Skeletal muscle satellite cell (primary cell): ENCODE data around the gene ITGB3.

ENCODE experiments used
- H3K27me3 ChIP-seq: 2 replicates; pipeline ENCODE4 v1.7.0; 2013; ENCODE audit warnings: low read length; ENCODE audit not compliant: control insufficient read depth, insufficient read depth
- H3K36me3 ChIP-seq: 2 replicates; pipeline ENCODE4 v1.7.0; 2013; ENCODE audit warnings: mild to moderate bottlenecking, control low read depth, low read length; ENCODE audit not compliant: insufficient read depth
- H3K4me1 ChIP-seq: 2 replicates; pipeline ENCODE4 v1.7.0; 2013; ENCODE audit warnings: low read length; ENCODE audit not compliant: control insufficient read depth, insufficient read depth
- H3K4me2 ChIP-seq: 2 replicates; pipeline ENCODE4 v1.7.0; 2013; ENCODE audit warnings: mild to moderate bottlenecking, low read length
- H3K4me3 ChIP-seq: 2 replicates; pipeline ENCODE4 v1.7.0; 2013; ENCODE audit warnings: low read length
- H3K9ac ChIP-seq: 2 replicates; pipeline ENCODE4 v1.7.0; 2013; ENCODE audit warnings: mild to moderate bottlenecking, low read depth, low read length, moderate library complexity
- H3K9me3 ChIP-seq: replicated peaks from 2 replicates; pipeline ENCODE4 v1.7.0; 2013; ENCODE audit warnings: mild to moderate bottlenecking, control low read depth, low read length

Gene ITGB3

GRCh38 chr17:47237841-47238240, 15.8 kb upstream of the ITGB3 start:
- Histone ChIP-seq H3K9me3 (no peaks in the 10 kb centered on the region), H3K4me2 (no peak overlapping the region), H3K4me1 (peaks cover 19% of the 10 kb centered on the region), H3K36me3 (no peaks in the 10 kb centered on the region), H3K27me3 (no peaks in the 10 kb centered on the region), H3K9ac (no peak overlapping the region), H3K4me3 (no peak overlapping the region)

GRCh38 chr17:47238321-47239010, 15.2 kb upstream of the ITGB3 start:
- no peaks in the 10 kb centered on the region for H3K9me3 ChIP-seq
- no peak overlapping the region for H3K4me3 ChIP-seq
- no peaks in the 10 kb centered on the region for H3K27me3 ChIP-seq
- H3K9ac ChIP-seq = no peak overlapping the region
- H3K4me2 ChIP-seq = no peak overlapping the region
- H3K36me3 ChIP-seq = no peaks in the 10 kb centered on the region
- H3K4me1 ChIP-seq = peaks cover 19% of the 10 kb centered on the region

- Histone ChIP-seq H3K27me3 (no peaks in the 10 kb centered on the region), H3K4me3 (no peak overlapping the region), H3K9ac (peak overlapping the region; percentile 57), H3K9me3 (no peaks in the 10 kb centered on the region), H3K4me1 (peaks cover 19% of the 10 kb centered on the region), H3K4me2 (peak overlapping the region; percentile 14), H3K36me3 (no peaks in the 10 kb centered on the region)
Observed at GRCh38 chr17:47239619-47239966, 14.0 kb upstream of the ITGB3 start.

GRCh38 chr17:47239967-47240651, 13.5 kb upstream of the ITGB3 start:
- Histone ChIP-seq H3K4me2 (peak overlapping the region; percentile 27), H3K4me3 (no peak overlapping the region), H3K36me3 (no peaks in the 10 kb centered on the region), H3K4me1 (peaks cover 19% of the 10 kb centered on the region), H3K9me3 (no peaks in the 10 kb centered on the region), H3K9ac (peak overlapping the region; percentile 57), H3K27me3 (no peaks in the 10 kb centered on the region)

- no peaks in the 10 kb centered on the region for H3K36me3 ChIP-seq
- peaks cover 19% of the 10 kb centered on the region for H3K4me1 ChIP-seq
- H3K27me3 ChIP-seq = no peaks in the 10 kb centered on the region
- peak overlapping the region; percentile 27 for H3K4me2 ChIP-seq
- no peaks in the 10 kb centered on the region for H3K9me3 ChIP-seq
- H3K4me3 ChIP-seq = no peak overlapping the region
- H3K9ac ChIP-seq = peak overlapping the region; percentile 23
Observed at GRCh38 chr17:47240806-47241205, 12.8 kb upstream of the ITGB3 start.

- Histone ChIP-seq H3K4me1 (peaks cover 19% of the 10 kb centered on the region), H3K9me3 (no peaks in the 10 kb centered on the region), H3K27me3 (no peaks in the 10 kb centered on the region), H3K4me3 (no peak overlapping the region), H3K9ac (no peak overlapping the region), H3K36me3 (no peaks in the 10 kb centered on the region), H3K4me2 (no peak overlapping the region)
Observed at GRCh38 chr17:47242648-47243047, 11.0 kb upstream of the ITGB3 start.

- H3K9ac ChIP-seq = no peak overlapping the region
- no peaks in the 10 kb centered on the region for H3K27me3 ChIP-seq
- H3K4me1 ChIP-seq = peaks cover 19% of the 10 kb centered on the region
- no peaks in the 10 kb centered on the region for H3K36me3 ChIP-seq
- H3K9me3 ChIP-seq = no peaks in the 10 kb centered on the region
- no peak overlapping the region for H3K4me3 ChIP-seq
- H3K4me2 ChIP-seq = no peak overlapping the region
Observed at GRCh38 chr17:47243737-47244598, 9.7 kb upstream of the ITGB3 start.

GRCh38 chr17:47244697-47245096, 8.9 kb upstream of the ITGB3 start:
- H3K4me2 ChIP-seq = no peak overlapping the region
- H3K4me1 ChIP-seq = peaks cover 14% of the 10 kb centered on the region
- H3K9me3 ChIP-seq = no peaks in the 10 kb centered on the region
- H3K4me3 ChIP-seq = no peak overlapping the region
- no peaks in the 10 kb centered on the region for H3K27me3 ChIP-seq
- no peak overlapping the region for H3K9ac ChIP-seq
- no peaks in the 10 kb centered on the region for H3K36me3 ChIP-seq

GRCh38 chr17:47246120-47246519, 7.5 kb upstream of the ITGB3 start:
- no peaks in the 10 kb centered on the region for H3K9me3 ChIP-seq
- H3K4me2 ChIP-seq = no peak overlapping the region
- no peaks in the 10 kb centered on the region for H3K4me1 ChIP-seq
- H3K27me3 ChIP-seq = no peaks in the 10 kb centered on the region
- H3K4me3 ChIP-seq = no peak overlapping the region
- H3K36me3 ChIP-seq = no peaks in the 10 kb centered on the region
- H3K9ac ChIP-seq = no peak overlapping the region

- H3K36me3 ChIP-seq = no peaks in the 10 kb centered on the region
- H3K9ac ChIP-seq = no peak overlapping the region
- H3K4me1 ChIP-seq = peaks cover 4% of the 10 kb centered on the region
- no peaks in the 10 kb centered on the region for H3K9me3 ChIP-seq
- no peak overlapping the region for H3K4me2 ChIP-seq
- H3K4me3 ChIP-seq = no peak overlapping the region
- no peaks in the 10 kb centered on the region for H3K27me3 ChIP-seq
Observed at GRCh38 chr17:47250855-47251254, 2.8 kb upstream of the ITGB3 start.

GRCh38 chr17:47251421-47251940, 2.1 kb upstream of the ITGB3 start:
- Histone ChIP-seq H3K4me2 (no peak overlapping the region), H3K36me3 (no peaks in the 10 kb centered on the region), H3K27me3 (no peaks in the 10 kb centered on the region), H3K4me1 (peaks cover 6% of the 10 kb centered on the region), H3K4me3 (no peak overlapping the region), H3K9ac (no peak overlapping the region), H3K9me3 (no peaks in the 10 kb centered on the region)
